Measurements from ENCODE around the gene OGG1.

The OGG1 gene

GRCh38 chr3:9727041-9727595, 22.6 kb upstream of the OGG1 start:
- no peak overlapping the region for H3K9ac ChIP-seq

GRCh38 chr3:9727743-9728142, 22.0 kb upstream of the OGG1 start:
- no peaks in the 10 kb centered on the region for H3K36me3 ChIP-seq
- H3K4me2 ChIP-seq = peak overlapping the region; percentile 56; the same call in 1 of the 2 replicates
- H3K9ac ChIP-seq = no peak overlapping the region
- peak overlapping the region; percentile 62; the same call in 1 of the 2 replicates for H3K27ac ChIP-seq
- no peaks in the 10 kb centered on the region for H3K9me3 ChIP-seq
- no peak overlapping the region for H3K4me3 ChIP-seq
- H4K20me1 ChIP-seq = peaks cover 11% of the 10 kb centered on the region
- TF ChIP-seq Cebpa-rat (IDR thresholded peaks at IDR 0.05) = no peak
- peaks cover 33% of the 10 kb centered on the region for H3K4me1 ChIP-seq
- H3K27me3 ChIP-seq = no peaks in the 10 kb centered on the region

More at GRCh38 chr3:9727041-9727595, 22.6 kb upstream of the OGG1 start:
- Histone ChIP-seq H3K4me2 (peak overlapping the region; percentile 56), H3K4me3 (0 out of 2 replicates have a peak overlapping the region, but pooled peaks have one; percentile 38), H3K9me3 (no peaks in the 10 kb centered on the region), H3K27me3 (no peaks in the 10 kb centered on the region), H3K27ac (peak overlapping the region; percentile 62; the same call in 1 of the 2 replicates), H3K4me1 (peaks cover 32% of the 10 kb centered on the region), H3K36me3 (no peaks in the 10 kb centered on the region), H4K20me1 (peaks cover 4% of the 10 kb centered on the region)
- TF ChIP-seq Cebpa-rat (IDR thresholded peaks at IDR 0.05) = no peak

- TF ChIP-seq Cebpa-rat (IDR thresholded peaks at IDR 0.05) = no peak
- Histone ChIP-seq H4K20me1 (peaks cover 27% of the 10 kb centered on the region), H3K4me2 (no peak overlapping the region), H3K9ac (no peak overlapping the region), H3K4me3 (no peak overlapping the region), H3K27me3 (no peaks in the 10 kb centered on the region), H3K4me1 (peaks cover 47% of the 10 kb centered on the region), H3K36me3 (peaks cover 15% of the 10 kb centered on the region), H3K9me3 (no peaks in the 10 kb centered on the region), H3K27ac (no peak overlapping the region)
Observed at GRCh38 chr3:9729419-9729818, 20.3 kb upstream of the OGG1 start.

- H3K9ac ChIP-seq = peak overlapping the region; percentile 72
- peak overlapping the region; percentile 57; the same call in 1 of the 2 replicates for H3K27ac ChIP-seq
- H3K4me2 ChIP-seq = peak overlapping the region; percentile 72
- no peaks in the 10 kb centered on the region for H3K9me3 ChIP-seq
- peaks cover 41% of the 10 kb centered on the region for H4K20me1 ChIP-seq
- H3K4me1 ChIP-seq = peaks cover 50% of the 10 kb centered on the region
- H3K27me3 ChIP-seq = no peaks in the 10 kb centered on the region
- H3K4me3 ChIP-seq = peak overlapping the region; percentile 99
- peaks cover 28% of the 10 kb centered on the region for H3K36me3 ChIP-seq
- TF ChIP-seq Cebpa-rat (IDR thresholded peaks at IDR 0.05) = no peak
Observed at GRCh38 chr3:9730657-9731205, 19.0 kb upstream of the OGG1 start.

- Histone ChIP-seq H3K9ac (peak within 1 kb of the TSS; percentile 100), H4K20me1 (peaks cover 48% of the 10 kb centered on the region), H3K9me3 (no peaks in the 10 kb centered on the region), H3K27me3 (no peaks in the 10 kb centered on the region), H3K4me1 (peaks cover 43% of the 10 kb centered on the region), H3K4me2 (peak within 1 kb of the TSS; percentile 87), H3K36me3 (peaks cover 35% of the 10 kb centered on the region), H3K4me3 (peak within 1 kb of the TSS; percentile 99), H3K27ac (peak within 1 kb of the TSS; percentile 100)
- no peak for TF ChIP-seq Cebpa-rat (IDR thresholded peaks at IDR 0.05)
Observed at GRCh38 chr3:9731206-9732079, 18.3 kb upstream of the OGG1 start, which contains the start of gene BRPF1. BRPF1 (plus strand) TSS chr3:9731735; CDS start chr3:9734141, 2,406 bp downstream.

GRCh38 chr3:9732080-9732739, 17.5 kb upstream of the OGG1 start:
- no peaks in the 10 kb centered on the region for H3K9me3 ChIP-seq
- H3K4me3 ChIP-seq = peak overlapping the region; percentile 99
- H3K27me3 ChIP-seq = no peaks in the 10 kb centered on the region
- H3K27ac ChIP-seq = peak overlapping the region; percentile 100
- peaks cover 43% of the 10 kb centered on the region for H3K36me3 ChIP-seq
- TF ChIP-seq Cebpa-rat (IDR thresholded peaks at IDR 0.05) = no peak
- peaks cover 36% of the 10 kb centered on the region for H3K4me1 ChIP-seq
- peak overlapping the region; percentile 100 for H3K9ac ChIP-seq
- peaks cover 55% of the 10 kb centered on the region for H4K20me1 ChIP-seq
- peak overlapping the region; percentile 87 for H3K4me2 ChIP-seq

GRCh38 chr3:9732740-9733115, 17.0 kb upstream of the OGG1 start:
- H3K4me2 ChIP-seq = peak overlapping the region; percentile 87
- peak overlapping the region; percentile 100 for H3K27ac ChIP-seq
- no peaks in the 10 kb centered on the region for H3K9me3 ChIP-seq
- peak overlapping the region; percentile 100 for H3K9ac ChIP-seq
- H3K4me1 ChIP-seq = peaks cover 30% of the 10 kb centered on the region
- H3K36me3 ChIP-seq = peaks cover 48% of the 10 kb centered on the region
- no peaks in the 10 kb centered on the region for H3K27me3 ChIP-seq
- no peak for TF ChIP-seq Cebpa-rat (IDR thresholded peaks at IDR 0.05)
- peak overlapping the region; percentile 99 for H3K4me3 ChIP-seq
- H4K20me1 ChIP-seq = peaks cover 61% of the 10 kb centered on the region

GRCh38 chr3:9736831-9737230, 12.9 kb upstream of the OGG1 start:
- Histone ChIP-seq H4K20me1 (peaks cover 100% of the 10 kb centered on the region), H3K36me3 (peaks cover 89% of the 10 kb centered on the region), H3K4me3 (no peak overlapping the region), H3K4me2 (no peak overlapping the region), H3K4me1 (peaks cover 22% of the 10 kb centered on the region), H3K27me3 (no peaks in the 10 kb centered on the region), H3K27ac (no peak overlapping the region), H3K9me3 (no peaks in the 10 kb centered on the region), H3K9ac (no peak overlapping the region)
- no peak for TF ChIP-seq Cebpa-rat (IDR thresholded peaks at IDR 0.05)

GRCh38 chr3:9739181-9739580, 10.6 kb upstream of the OGG1 start:
- H3K4me1 ChIP-seq = 0 out of 2 replicates have a peak, but pooled peaks cover 6% of the 10 kb centered on the region
- no peak overlapping the region for H3K4me2 ChIP-seq
- no peak overlapping the region for H3K27ac ChIP-seq
- TF ChIP-seq Cebpa-rat (IDR thresholded peaks at IDR 0.05) = no peak
- no peaks in the 10 kb centered on the region for H3K9me3 ChIP-seq
- H4K20me1 ChIP-seq = peaks cover 100% of the 10 kb centered on the region
- no peaks in the 10 kb centered on the region for H3K27me3 ChIP-seq
- peaks cover 100% of the 10 kb centered on the region for H3K36me3 ChIP-seq
- H3K4me3 ChIP-seq = no peak overlapping the region
- H3K9ac ChIP-seq = no peak overlapping the region
